Suprapubic skin (tissue), 4 donors: ENCODE data around the gene BICRAL. TPM values are rescaled to one million over a fixed set of nuclear protein-coding genes. Genes with fewer than 3 reads are reported as not detected.
"Not testable (repeated sequence)": the region's sequence is repeated elsewhere in the genome, so short reads cannot be mapped to it uniquely, and the experiment has no call there.

ENCODE experiments used
- DNase-seq, 2 donors: peaks; one replicate each; pipeline ENCODE4 v3.0.0-alpha.2; 2019; ENCODE audit warnings: low spot score in 2 of 2
- H3K27ac ChIP-seq: fragments of 200-600 bp; sonication (generic); one replicate; pipeline ENCODE4 v1.5.1; 2019
- H3K27me3 ChIP-seq: fragments of 200-600 bp; sonication (generic); one replicate; pipeline ENCODE4 v1.5.1; 2019
- H3K36me3 ChIP-seq: fragments of 200-600 bp; sonication (generic); one replicate; pipeline ENCODE4 v1.5.1; 2019
- H3K4me1 ChIP-seq: fragments of 200-600 bp; sonication (generic); one replicate; pipeline ENCODE4 v1.5.1; 2019
- H3K4me3 ChIP-seq: fragments of 200-600 bp; sonication (generic); one replicate; pipeline ENCODE4 v1.5.1; 2019; ENCODE audit warnings: mild to moderate bottlenecking
- H3K9me3 ChIP-seq: fragments of 200-600 bp; sonication (generic); one replicate; pipeline ENCODE4 v1.5.1; 2019
- CTCF ChIP-seq, 2 donors: fragments of 200-600 bp in 1 of 2; fragments of 450-650 bp in 1 of 2; sonication (generic) in 1 of 2; IDR thresholded peaks; one replicate each; pipeline ENCODE4 v1.5.1; 2016 to 2019; ENCODE audit warnings: antibody characterized with exemption in 2 of 2, mild to moderate bottlenecking in 1 of 2, moderate library complexity in 1 of 2
- EP300 ChIP-seq: sonication (generic); formaldehyde crosslinking; IDR thresholded peaks from one replicate; pipeline ENCODE4 v1.6.1; 2017; ENCODE audit warnings: antibody characterized with exemption
- POLR2A ChIP-seq, 2 donors: fragments of 450-650 bp; IDR thresholded peaks; one replicate each; pipeline ENCODE4 v1.6.1; 2017; ENCODE audit warnings: antibody characterized with exemption in 2 of 2, mild to moderate bottlenecking in 2 of 2, moderate library complexity in 2 of 2
- POLR2AphosphoS5 ChIP-seq, 3 donors: sonication (generic); formaldehyde crosslinking; IDR thresholded peaks; one replicate each; pipeline ENCODE4 v1.6.1; 2017; ENCODE audit warnings: antibody characterized with exemption in 3 of 3
- WGBS: methylation state at CpG from one replicate; pipeline ENCODE4 v1.1.5; 2018; 5-methylcytosine and 5-hydroxymethylcytosine counted together
- total RNA-seq, 4 donors: library from RNA; depleted of rRNA; stranded (reverse); fragments of >200 nt; gene quantifications; one replicate each; pipeline ENCODE4 v1.1.0, GENCODE V29; 2016

The BICRAL gene
- total RNA-seq, 4 donors from 2014 or later = 20.7 to 28.2 (median 25.4) TPM

DNA sequence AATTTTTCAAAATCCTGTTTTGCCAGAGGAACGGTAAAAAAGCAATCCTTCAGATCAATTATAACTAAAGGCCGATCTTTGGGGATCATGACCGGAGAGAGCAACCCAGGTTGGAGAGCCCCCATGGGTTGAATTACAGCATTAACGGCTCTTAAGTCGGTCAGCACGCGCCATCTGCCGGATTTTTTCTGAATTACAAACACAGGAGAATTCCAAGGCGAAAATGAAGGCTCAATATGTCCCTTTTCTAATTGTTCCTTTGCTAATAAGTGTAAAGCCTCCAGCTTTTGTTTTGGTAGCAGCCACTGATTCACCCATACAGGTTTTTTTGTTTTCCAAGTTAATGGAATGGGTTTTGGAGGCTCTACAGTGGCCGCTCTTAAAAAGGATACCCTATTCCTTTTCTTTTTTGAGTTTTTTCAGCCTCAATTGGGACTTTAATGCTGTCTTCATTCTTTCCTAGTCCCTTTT lies 117.1 kb downstream of the BICRAL start:
- Histone ChIP-seq H3K27me3 (no peaks in the 10 kb centered on the region), H3K27ac (no peak overlapping the region), H3K4me3 (no peak overlapping the region), H3K36me3 (no peaks in the 10 kb centered on the region), H3K9me3 (no peaks in the 10 kb centered on the region), H3K4me1 (peaks cover 14% of the 10 kb centered on the region)
- no peak for TF ChIP-seq EP300
- TF ChIP-seq POLR2AphosphoS5 (IDR thresholded peaks at IDR 0.05) = no peak
- TF ChIP-seq POLR2A (IDR thresholded peaks at IDR 0.05) = no peak
- peak; percentile 77 to 83 for TF ChIP-seq CTCF (IDR thresholded peaks at IDR 0.05)
- WGBS = 9% methylated on average over 10 of the region's 10 CpGs
- peak in 1 of 2 donors; percentile 84 for DNase-seq

DNA sequence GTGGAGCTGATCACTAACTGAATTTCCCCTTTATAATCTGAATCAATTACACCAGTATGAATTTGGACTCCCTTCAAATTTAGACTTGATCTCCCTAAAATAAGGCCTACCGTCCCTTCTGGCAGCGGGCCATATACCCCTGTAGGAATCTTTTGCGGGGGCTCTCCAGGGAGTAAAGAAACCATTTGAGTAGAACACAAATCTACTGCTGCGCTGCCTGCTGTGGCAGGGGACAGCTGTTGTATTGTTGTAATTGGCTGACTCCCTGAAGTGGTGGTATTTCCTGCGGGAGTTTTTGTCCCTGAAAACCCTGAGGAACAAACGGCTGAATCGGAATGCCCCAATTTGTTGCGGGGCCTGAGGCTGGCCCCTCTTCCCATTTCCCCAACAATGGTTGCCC lies 118.0 kb downstream of the BICRAL start:
- H3K4me3 ChIP-seq = no peak overlapping the region
- H3K36me3 ChIP-seq = no peaks in the 10 kb centered on the region
- H3K27me3 ChIP-seq = no peaks in the 10 kb centered on the region
- H3K4me1 ChIP-seq = peaks cover 14% of the 10 kb centered on the region
- WGBS = 49% methylated on average over 8 of the region's 8 CpGs
- no peak overlapping the region for H3K27ac ChIP-seq
- no peak for DNase-seq
- H3K9me3 ChIP-seq = no peaks in the 10 kb centered on the region
- TF ChIP-seq POLR2A (IDR thresholded peaks at IDR 0.05) (no peak), EP300 (no peak)

GRCh38 chr6:42901538-42901957 lies 119.7 kb downstream of the BICRAL start:
- Histone ChIP-seq H3K4me3 (no peak overlapping the region), H3K4me1 (peaks cover 14% of the 10 kb centered on the region), H3K27me3 (no peaks in the 10 kb centered on the region), H3K27ac (no peak overlapping the region), H3K36me3 (no peaks in the 10 kb centered on the region), H3K9me3 (no peaks in the 10 kb centered on the region)
- TF ChIP-seq POLR2A (IDR thresholded peaks at IDR 0.05) (no peak), POLR2AphosphoS5 (IDR thresholded peaks at IDR 0.05) (peak in 2 of 3 donors; percentile 19 to 20), CTCF (IDR thresholded peaks at IDR 0.05) (peak; percentile 80 to 89)
- whole genome bisulfite sequencing = 4% methylated on average over 11 of the region's 11 CpGs
- peak in 1 of 2 donors; percentile 87 for DNase-seq

DNA sequence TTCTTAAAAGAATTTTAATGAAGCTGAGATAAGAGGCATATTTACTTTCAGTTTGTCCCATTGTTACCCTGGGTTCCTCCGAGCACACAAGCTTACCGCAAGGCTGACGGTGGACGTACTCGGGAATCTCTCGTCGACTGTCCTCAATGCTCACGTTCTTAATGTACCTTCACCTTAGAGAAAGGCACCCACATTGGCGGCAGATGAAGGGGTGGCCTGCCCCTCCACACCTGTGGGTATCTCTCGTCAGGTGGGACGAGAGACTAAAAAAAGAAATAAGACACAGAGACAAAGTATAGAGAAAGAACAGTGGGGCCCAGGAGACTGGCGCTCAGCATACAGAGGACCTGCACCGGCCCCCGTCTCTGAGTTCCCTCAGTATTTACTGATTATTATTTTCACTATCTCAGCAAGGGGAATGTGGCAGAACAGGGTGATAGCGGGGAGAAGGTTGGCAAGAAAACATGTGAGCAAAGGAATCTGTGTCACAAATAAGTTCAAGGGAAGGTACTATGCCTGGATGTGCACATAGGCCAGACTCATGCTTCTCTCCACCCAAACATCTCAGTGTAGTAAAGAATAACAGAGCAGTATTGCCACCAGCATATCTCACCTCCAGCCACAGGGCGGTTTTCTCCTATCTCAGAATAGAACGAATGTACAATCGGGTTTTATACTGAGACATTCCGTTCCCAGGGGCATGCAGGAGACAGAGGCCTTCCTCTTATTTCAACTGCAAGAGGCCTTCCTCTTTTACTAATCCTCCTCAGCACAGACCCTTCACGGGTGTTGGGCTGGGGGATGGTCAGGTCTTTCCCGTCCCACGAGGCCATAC lies 120.8 kb downstream of the BICRAL start:
- peaks cover 14% of the 10 kb centered on the region for H3K4me1 ChIP-seq
- H3K9me3 ChIP-seq, H3K27ac ChIP-seq, H3K4me3 ChIP-seq, H3K36me3 ChIP-seq, H3K27me3 ChIP-seq, DNase-seq: not testable (repeated sequence)
- WGBS = 83% methylated on average over 22 of the region's 22 CpGs

DNA sequence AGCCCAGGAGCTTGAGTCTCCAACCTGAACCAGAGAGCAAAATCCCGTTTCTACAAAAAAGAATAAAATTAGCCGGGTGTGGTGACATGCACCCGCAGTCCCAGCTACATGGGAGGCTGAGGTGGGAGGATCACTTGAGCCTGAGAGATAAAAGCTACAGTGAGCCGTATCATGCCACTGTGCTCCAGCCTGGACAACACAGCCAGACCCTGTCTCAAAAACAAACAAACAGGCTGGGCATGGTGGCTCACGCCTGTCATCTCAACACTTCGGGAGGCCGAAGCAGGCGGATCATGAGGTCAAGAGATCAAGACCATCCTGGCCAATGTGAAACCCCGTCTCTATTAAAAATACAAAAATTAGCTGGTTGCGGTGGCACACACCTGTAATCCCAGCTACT lies 122.6 kb downstream of the BICRAL start:
- Histone ChIP-seq H3K36me3 (no peaks in the 10 kb centered on the region), H3K9me3 (no peaks in the 10 kb centered on the region), H3K4me3 (no peak overlapping the region), H3K4me1 (peaks cover 5% of the 10 kb centered on the region), H3K27ac (no peak overlapping the region), H3K27me3 (no peaks in the 10 kb centered on the region)
- 98% methylated on average over 10 of the region's 10 CpGs for WGBS
- no peak for TF ChIP-seq POLR2A (IDR thresholded peaks at IDR 0.05)
- no peak for TF ChIP-seq POLR2AphosphoS5 (IDR thresholded peaks at IDR 0.05)
- TF ChIP-seq EP300 = no peak
- TF ChIP-seq CTCF (IDR thresholded peaks at IDR 0.05) = no peak
- DNase-seq = no peak

DNA sequence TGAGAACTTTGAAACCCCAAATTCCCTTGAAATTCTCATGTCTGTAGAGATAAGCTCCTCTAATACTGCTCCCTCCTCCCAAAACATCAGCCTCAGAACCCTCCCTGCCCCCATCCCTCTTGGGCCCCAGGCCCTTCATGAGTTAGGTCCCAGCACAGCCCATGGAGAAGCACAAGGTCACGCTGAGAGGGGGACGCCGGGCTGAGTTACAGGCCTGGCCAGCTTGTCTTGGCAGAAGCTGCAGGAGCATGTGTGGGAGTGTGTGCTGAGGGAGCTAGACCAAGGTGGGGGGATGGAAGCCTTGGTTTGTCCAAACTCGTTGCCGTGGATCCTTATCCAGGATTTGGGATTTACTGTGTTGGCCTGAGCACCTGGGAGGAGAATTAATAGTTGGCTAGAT lies 125.5 kb downstream of the BICRAL start:
- H3K27ac ChIP-seq = no peak overlapping the region
- peaks cover 7% of the 10 kb centered on the region for H3K4me1 ChIP-seq
- DNase-seq = no peak
- no peak overlapping the region for H3K4me3 ChIP-seq
- H3K9me3 ChIP-seq = no peaks in the 10 kb centered on the region
- WGBS = 85% methylated on average over 4 of the region's 5 CpGs
- no peaks in the 10 kb centered on the region for H3K36me3 ChIP-seq
- H3K27me3 ChIP-seq = peaks cover 13% of the 10 kb centered on the region
- TF ChIP-seq POLR2AphosphoS5 (IDR thresholded peaks at IDR 0.05) (no peak), POLR2A (IDR thresholded peaks at IDR 0.05) (no peak), CTCF (IDR thresholded peaks at IDR 0.05) (no peak), EP300 (no peak)
